Mucosa of descending colon (tissue), 3 donors: ENCODE data around the gene NMNAT2. TPM values are rescaled to one million over a fixed set of nuclear protein-coding genes. Genes with fewer than 3 reads are reported as not detected.
A peak's percentile ranks its signal among the peaks of the same experiment; 100 is the strongest.

Experiments
- ATAC-seq: fragments of 200-7000 bp; cut with Tn5 transposase; one replicate; pipeline ENCODE4 v1.9.1; 2020; ENCODE audit warnings: mild to moderate bottlenecking, moderate library complexity
- DNase-seq, 3 donors: peaks; one replicate each; pipeline ENCODE4 v3.0.0-alpha.2; 2020
- H3K36me3 ChIP-seq: fragments of 200-600 bp; one replicate; pipeline ENCODE4 v1.8.0; 2021; ENCODE audit warnings: low read depth, mild to moderate bottlenecking
- H3K4me1 ChIP-seq: fragments of 200-600 bp; one replicate; pipeline ENCODE4 v1.8.0; 2021; ENCODE audit warnings: low read depth, mild to moderate bottlenecking
- H3K4me3 ChIP-seq: fragments of 200-600 bp; one replicate; pipeline ENCODE4 v1.8.0; 2021; ENCODE audit warnings: mild to moderate bottlenecking
- H3K9me3 ChIP-seq: fragments of 200-600 bp; one replicate; pipeline ENCODE4 v1.8.0; 2021; ENCODE audit warnings: mild to moderate bottlenecking
- intact Hi-C, 2 donors: fragments of 100-400 bp; cut with DNase I in 1 of 2; cut with micrococcal nuclease in 1 of 2; formaldehyde crosslinking; loops; one replicate each; pipeline versions ENCODE4 v1.11.0 to v1.11.1; 2022; cut with DNase I, micrococcal nuclease
- total RNA-seq, 3 donors: library from RNA; stranded (reverse); fragmentation: NEBNext Ultra II Directional in 2 of 3; extraction: Animal tissue kit (Norgen Biotek cat#: 25700) in 2 of 3; gene quantifications; one replicate each; pipeline versions ENCODE4 v1.2.1 to v1.2.4, GENCODE V29; 2021 to 2023
- TF ChIP-seq, protein P1 (sequence below): fragments of 200-600 bp; IDR thresholded peaks from one replicate; pipeline ENCODE4 v1.8.0; 2022; ENCODE audit warnings: antibody characterized with exemption, mild to moderate bottlenecking
- donor health status: DM: no; HTN: no; CAD: no; lungs with moderate emphysema.
- donor health status: DM: no; HTN: no; CAD: no.
- donor health status: DM: no; HTN: yes; CAD: no.

The NMNAT2 gene
- total RNA-seq, 3 donors from 2014 or later = 0.29 to 3.6 (median 0.87) TPM

DNA sequence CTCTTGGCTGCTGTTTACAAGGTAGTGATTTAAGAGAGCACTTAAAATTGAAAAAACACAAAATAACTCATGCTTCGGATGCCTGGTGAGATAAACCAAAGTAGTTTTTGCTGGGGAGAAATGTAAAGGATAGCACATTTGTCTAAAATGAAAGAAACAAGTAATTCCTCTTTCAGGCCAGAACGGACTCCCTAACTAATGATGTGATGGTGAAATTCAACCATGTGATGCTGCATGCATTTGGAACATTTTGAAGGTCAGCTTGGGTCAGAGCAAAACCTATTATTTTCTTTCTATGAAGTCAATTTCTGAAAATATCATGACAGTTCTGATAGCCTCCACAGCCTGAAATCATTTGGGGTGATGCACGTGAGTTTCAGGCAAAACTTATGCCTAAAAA, 27.6 kb downstream of the NMNAT2 start:
- no peak overlapping the region for H3K4me3 ChIP-seq
- H3K4me1 ChIP-seq = no peaks in the 10 kb centered on the region
- intact Hi-C loops = no loop called here
- DNase-seq = no peak
- TF ChIP-seq, protein P1, sequence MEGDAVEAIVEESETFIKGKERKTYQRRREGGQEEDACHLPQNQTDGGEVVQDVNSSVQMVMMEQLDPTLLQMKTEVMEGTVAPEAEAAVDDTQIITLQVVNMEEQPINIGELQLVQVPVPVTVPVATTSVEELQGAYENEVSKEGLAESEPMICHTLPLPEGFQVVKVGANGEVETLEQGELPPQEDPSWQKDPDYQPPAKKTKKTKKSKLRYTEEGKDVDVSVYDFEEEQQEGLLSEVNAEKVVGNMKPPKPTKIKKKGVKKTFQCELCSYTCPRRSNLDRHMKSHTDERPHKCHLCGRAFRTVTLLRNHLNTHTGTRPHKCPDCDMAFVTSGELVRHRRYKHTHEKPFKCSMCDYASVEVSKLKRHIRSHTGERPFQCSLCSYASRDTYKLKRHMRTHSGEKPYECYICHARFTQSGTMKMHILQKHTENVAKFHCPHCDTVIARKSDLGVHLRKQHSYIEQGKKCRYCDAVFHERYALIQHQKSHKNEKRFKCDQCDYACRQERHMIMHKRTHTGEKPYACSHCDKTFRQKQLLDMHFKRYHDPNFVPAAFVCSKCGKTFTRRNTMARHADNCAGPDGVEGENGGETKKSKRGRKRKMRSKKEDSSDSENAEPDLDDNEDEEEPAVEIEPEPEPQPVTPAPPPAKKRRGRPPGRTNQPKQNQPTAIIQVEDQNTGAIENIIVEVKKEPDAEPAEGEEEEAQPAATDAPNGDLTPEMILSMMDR = no peak
- H3K36me3 ChIP-seq = no peaks in the 10 kb centered on the region
- ATAC-seq = no peak
- H3K9me3 ChIP-seq = no peaks in the 10 kb centered on the region

DNA sequence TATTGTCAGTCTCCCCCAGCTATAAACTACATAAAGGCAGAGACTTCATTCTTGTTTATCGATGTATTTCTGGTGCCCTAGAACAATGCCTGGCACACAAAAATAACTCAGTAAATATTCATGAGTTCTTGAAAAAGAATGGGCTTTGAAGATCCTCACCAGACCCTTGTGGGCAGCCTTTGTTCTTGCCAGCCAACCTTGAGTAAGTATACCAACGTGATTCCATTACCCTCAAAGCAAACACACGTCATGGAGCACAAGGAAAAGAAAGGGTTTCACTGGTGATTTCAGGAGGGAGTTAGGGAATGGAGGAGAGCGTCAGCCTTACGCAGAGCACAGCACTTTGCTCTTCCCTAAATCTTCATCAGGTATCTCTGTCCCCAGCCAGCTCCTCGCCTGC, 29.4 kb downstream of the NMNAT2 start:
- Histone ChIP-seq H3K4me1 (no peaks in the 10 kb centered on the region), H3K9me3 (no peaks in the 10 kb centered on the region), H3K36me3 (no peaks in the 10 kb centered on the region), H3K4me3 (no peak overlapping the region)
- intact Hi-C loops = no loop called here
- ATAC-seq (no peak), DNase-seq (no peak)
- TF ChIP-seq, protein P1 = no peak

DNA sequence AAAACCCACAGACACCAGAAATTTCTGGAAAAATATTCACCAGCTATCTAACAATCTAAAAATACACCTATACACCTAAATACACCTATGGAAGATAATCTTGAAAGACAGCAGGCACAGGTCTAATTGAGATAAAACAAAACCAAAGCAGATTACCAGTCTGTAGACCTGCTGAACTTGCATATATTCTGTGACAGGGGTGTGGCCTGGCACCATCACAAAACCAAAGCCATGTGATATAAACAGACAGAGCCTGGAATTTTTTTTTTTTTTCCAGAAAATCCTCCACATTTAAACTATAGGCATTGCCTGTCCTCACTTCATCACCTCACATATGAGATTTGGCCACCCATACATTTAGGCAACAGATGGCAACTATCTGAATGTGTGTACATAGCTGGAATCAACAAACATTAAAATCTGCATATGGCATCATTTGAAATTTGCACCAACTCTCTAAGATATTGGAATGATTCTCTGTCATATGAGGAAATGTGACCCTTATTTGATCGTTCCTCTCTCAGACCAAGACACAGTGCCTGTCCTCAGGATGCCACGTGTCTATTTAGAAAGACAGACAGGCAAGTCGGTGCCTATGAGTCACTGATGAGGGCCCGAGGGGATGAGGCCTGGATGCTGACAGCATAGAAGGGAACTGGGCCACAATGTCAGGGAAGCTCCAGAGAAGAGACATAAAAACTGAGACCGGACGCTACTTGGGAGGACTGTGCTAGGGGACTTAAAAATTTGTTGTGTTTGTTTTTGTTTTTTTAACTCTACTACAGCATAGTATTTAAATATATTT, 32.6 kb downstream of the NMNAT2 start:
- H3K36me3 ChIP-seq = no peaks in the 10 kb centered on the region
- peak in 1 of 3 donors; percentile 4 for DNase-seq
- ATAC-seq = no peak
- TF ChIP-seq, protein P1 = no peak
- H3K4me1 ChIP-seq = no peaks in the 10 kb centered on the region
- intact Hi-C loops = no loop called here
- H3K4me3 ChIP-seq = no peak overlapping the region
- H3K9me3 ChIP-seq = no peaks in the 10 kb centered on the region

DNA sequence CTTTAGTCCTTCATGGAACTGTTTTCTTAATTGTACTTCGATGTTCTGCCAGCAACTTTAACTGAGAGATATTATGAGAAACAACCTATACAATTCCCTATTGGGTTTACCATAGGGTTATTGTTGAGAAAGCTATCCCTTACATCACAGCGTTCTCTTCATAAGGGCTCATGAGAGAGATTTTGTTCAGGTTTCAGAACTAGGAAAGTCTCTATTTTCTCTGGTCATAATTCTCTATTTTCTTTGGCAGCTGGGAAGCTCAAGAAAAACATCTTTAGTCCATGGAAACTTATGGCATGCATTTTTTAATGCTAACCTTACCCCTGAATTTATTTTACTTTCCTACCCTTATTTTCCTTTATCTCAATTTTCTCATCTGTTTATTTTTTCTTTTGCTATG, 38.2 kb downstream of the NMNAT2 start:
- no peaks in the 10 kb centered on the region for H3K36me3 ChIP-seq
- TF ChIP-seq, protein P1 = no peak
- no peak for ATAC-seq
- intact Hi-C loops = no loop called here
- H3K4me1 ChIP-seq = no peaks in the 10 kb centered on the region
- no peaks in the 10 kb centered on the region for H3K9me3 ChIP-seq
- no peak overlapping the region for H3K4me3 ChIP-seq
- DNase-seq = no peak

DNA sequence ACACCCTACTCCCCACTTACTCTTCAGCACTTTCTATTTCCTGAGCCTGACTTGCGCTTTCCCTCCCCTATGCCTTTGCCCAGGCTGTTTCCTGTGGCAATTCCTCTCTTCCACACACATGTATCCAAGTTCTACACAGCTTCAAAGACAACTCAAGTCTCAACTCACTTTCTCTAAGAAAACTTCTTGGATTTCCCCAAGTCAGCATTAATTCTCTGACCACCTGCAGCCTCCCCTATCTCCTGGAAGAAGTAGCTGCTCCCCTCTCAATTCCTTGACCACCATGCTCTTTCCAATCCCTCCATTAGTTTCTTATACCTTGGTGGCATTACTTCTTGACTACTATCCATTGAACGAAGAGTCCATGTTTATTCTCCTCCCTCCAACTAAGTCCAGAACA, 42.8 kb downstream of the NMNAT2 start:
- TF ChIP-seq, protein P1 = no peak
- no peaks in the 10 kb centered on the region for H3K4me1 ChIP-seq
- H3K9me3 ChIP-seq = no peaks in the 10 kb centered on the region
- intact Hi-C loops = no loop called here
- no peaks in the 10 kb centered on the region for H3K36me3 ChIP-seq
- ATAC-seq (no peak), DNase-seq (no peak)
- H3K4me3 ChIP-seq = no peak overlapping the region
